Esophagus muscularis mucosa (tissue), 4 donors: ENCODE measurements around the gene CD82.

Source experiments
- EP300 ChIP-seq: sonication (generic); formaldehyde crosslinking; IDR thresholded peaks from one replicate; pipeline ENCODE4 v1.6.1; 2017; ENCODE audit warnings: antibody characterized with exemption
- POLR2A ChIP-seq: fragments of 450-650 bp; IDR thresholded peaks from one replicate; pipeline ENCODE4 v1.6.1; 2017; ENCODE audit warnings: antibody characterized with exemption, moderate library complexity, mild to moderate bottlenecking, low read depth
- POLR2AphosphoS5 ChIP-seq, 2 donors: sonication (generic); formaldehyde crosslinking; IDR thresholded peaks; one replicate each; pipeline ENCODE4 v1.6.1; 2017; ENCODE audit warnings: antibody characterized with exemption in 2 of 2
- TF ChIP-seq, protein P1 (sequence below), 3 experiments: fragments of 200-600 bp in 2 of 3; fragments of 450-650 bp in 1 of 3; sonication (generic) in 2 of 3; IDR thresholded peaks; one replicate each; pipeline ENCODE4 v1.5.1; 2017 to 2019; ENCODE audit warnings: antibody characterized with exemption in 3 of 3, mild to moderate bottlenecking in 2 of 3, moderate library complexity in 1 of 3

- TF ChIP-seq, protein P1, sequence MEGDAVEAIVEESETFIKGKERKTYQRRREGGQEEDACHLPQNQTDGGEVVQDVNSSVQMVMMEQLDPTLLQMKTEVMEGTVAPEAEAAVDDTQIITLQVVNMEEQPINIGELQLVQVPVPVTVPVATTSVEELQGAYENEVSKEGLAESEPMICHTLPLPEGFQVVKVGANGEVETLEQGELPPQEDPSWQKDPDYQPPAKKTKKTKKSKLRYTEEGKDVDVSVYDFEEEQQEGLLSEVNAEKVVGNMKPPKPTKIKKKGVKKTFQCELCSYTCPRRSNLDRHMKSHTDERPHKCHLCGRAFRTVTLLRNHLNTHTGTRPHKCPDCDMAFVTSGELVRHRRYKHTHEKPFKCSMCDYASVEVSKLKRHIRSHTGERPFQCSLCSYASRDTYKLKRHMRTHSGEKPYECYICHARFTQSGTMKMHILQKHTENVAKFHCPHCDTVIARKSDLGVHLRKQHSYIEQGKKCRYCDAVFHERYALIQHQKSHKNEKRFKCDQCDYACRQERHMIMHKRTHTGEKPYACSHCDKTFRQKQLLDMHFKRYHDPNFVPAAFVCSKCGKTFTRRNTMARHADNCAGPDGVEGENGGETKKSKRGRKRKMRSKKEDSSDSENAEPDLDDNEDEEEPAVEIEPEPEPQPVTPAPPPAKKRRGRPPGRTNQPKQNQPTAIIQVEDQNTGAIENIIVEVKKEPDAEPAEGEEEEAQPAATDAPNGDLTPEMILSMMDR (IDR thresholded peaks at IDR 0.05) = no peak
- TF ChIP-seq POLR2A (no peak), POLR2AphosphoS5 (IDR thresholded peaks at IDR 0.05) (peak in 1 of 2 donors; percentile 43), EP300 (no peak)
Measured at GRCh38 chr11:44595964-44596381, 30.5 kb downstream of the CD82 start.
